NCI-H1105 (cell line): ENCODE results near the gene DOC2A.
A peak's percentile ranks its signal among the peaks of the same experiment; 100 is the strongest.
"Not testable (repeated sequence)": the region's sequence is repeated elsewhere in the genome, so short reads cannot be mapped to it uniquely, and the experiment has no call there.

ENCODE experiments used
- DNase-seq: peaks from one replicate; lab custom pipeline; 2025; lab: John Stamatoyannopoulos, UW

The DOC2A gene

DNA sequence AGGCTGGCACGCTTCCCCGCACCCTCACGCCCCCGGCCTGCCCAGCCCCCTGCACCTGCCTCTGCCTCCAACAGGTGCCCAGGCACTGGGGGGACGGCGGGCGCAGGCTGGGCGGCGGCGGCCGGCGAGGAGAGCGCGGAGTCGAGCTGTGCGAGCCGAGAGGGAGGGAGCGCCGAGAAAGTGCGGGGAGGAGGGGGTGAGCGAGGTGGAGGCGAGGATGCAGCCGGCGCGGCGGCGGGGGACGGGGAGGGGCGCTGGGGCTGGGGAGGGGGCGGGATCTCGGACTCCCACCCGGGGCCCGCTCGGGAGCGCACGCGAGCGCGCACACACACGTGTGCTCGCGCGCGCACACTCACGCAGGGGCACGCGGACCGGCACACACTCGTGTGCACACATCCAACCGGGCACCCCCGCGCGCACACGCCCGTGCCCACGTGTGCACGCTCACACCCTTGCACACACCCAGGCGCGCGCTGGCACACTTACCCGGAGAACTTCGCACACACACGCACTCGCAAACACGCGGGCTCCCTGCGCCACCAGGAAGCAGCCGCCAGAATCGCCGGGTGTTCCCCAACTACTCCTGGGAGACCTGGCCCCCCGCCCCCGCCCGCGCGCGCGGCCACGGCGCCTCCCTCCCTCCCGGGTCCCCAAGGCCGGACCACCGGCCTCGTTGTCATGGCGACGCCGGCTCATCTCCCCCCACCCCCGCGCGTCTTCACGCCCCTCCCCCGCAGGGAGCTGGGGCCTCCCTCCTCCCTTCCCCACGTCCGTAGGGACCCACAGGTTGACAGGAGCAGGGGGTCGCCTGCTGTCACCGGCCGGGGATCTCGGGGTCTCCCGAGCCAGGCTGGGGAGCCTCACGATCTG is at the start of gene DOC2A:
TSS of gene DOC2A (minus strand) at position 184 of the 870 bp plus-strand sequence. CDS start 805 bp downstream, outside the sequence.
- peak; percentile 42 for DNase-seq

DNA sequence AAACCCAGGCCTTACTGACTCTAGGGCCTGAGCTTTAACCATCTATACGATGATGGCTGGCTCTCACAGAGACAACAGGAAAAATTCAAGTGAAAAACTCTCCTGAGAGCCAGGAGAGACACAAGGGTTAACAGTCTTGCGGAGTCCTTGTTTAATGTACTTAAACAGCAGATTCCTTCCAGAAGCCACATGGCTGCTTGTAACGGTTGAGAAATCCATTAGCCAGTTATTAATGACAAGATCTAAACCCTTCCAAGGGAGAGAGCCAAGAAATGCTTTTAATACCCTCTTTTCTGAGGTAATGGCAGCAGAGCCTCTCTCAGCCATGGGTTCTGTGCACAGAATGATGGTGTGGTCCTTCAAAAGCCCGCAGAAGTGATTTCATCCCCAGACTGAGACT is 49.5 kb upstream of the DOC2A start:
- no peak for DNase-seq

DNA sequence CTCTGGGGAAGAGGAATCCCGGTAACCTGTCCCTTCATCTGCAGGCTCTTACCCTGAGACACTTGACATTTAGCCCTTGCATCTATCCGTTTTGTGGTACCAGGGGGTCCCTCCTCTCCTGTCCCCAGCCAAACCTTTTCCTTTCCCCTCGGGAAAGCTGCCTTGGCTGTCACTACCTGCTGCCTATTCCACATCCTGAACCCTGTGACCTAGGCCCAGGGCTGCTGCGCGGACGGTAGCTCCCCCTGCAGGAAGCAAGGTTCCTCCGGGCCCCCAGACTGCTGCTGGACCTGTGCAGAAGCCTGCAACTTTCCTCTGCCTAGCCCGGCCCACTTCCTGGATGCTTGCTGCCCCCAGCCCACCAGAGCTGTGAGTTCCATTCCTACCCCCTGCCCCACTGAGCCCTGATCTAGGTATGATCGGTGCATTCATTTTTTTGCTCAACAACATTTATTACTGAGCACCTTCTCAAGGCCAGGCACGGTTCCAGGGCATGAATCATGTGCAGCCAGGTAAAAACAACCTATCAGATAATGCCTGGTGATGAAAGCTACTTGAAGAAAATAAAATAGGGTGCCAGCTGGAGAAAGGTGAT is 44.2 kb upstream of the DOC2A start:
- no peak for DNase-seq

DNA sequence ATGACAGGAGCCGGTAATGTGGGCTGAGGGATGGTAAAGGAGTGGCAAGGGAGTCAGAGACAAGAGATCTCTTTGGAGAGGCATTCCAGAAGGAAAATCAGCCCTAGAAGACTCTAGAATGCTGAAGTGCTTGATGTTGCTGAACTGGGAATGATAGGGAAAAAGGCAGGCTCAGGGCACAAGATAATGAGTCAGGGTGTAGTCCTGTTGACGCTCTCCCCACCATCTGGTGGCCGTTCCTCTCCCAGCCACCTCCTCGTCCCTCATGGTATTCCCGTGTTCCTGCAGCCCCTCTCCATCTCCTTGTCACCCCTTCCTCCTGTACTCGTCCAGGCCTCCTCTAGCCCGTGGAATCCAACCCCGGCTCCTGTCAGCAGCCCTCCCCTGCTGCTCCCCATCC is 43.6 kb upstream of the DOC2A start:
- DNase-seq, result no peak

DNA sequence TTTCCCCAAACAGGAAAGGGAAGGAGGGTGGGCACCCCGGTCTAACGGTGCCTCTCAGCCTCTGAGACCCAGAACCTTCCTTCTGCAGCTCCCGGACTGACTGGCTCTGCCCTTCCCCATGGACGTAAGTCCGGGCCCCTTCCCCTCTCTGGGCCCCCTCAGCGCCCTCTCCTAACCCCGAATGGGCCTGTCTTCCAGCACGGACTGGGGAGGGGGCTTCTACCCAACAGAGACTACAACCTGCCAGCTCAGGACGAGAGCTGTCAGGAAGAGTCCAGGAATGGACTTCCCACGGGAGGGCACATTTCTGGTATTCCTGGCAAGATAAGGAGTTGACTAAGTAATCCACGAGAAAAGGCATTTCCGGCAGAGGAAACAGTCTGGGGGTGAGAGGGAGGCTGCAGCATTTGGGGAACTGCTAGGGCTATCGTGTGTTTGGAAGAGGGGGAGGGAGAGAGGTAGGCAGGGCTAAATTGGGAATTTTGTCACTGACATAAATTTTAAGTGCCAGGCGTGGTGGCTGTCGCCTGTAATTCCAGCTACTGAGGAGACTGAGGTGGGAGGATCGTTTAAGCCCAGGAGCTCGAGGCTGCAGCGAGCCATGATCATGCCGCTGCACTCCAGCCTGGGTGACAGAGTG is 42.7 kb upstream of the DOC2A start:
- no peak for DNase-seq

DNA sequence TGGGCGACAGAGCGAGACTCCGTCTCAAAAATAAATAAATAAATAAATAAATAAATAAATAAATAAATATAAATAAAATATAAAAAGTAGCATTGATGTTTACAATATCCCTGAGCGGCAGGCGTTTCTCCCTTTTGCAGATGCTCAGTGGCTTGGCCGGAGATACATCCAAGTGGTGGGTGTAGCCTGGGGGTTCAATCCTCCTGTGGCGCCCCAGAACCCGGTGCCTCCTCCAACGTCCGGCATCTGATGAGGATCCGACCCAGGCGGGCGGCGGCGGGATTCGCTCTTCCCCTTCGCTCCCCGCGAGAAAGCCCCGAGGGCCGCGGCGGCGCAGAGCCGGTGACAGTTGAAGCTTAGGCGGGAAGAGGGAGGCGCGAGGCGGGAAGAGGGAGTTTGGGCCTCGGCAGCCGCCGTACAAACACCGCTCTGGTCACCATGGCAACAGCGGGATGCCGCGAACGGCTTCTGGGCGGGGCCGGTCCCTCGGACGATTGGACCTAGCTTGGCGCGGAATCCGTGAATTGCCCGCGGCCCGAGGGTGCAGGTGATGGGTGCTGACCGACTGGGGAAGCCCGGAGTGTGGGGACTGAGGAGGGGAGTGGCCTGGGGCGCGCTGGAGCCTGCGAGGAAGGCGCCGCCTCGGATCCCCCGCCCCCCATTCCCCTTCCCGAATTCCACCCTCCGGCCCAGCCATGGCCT is 42.0 kb upstream of the DOC2A start:
- peak; percentile 93 for DNase-seq

DNA sequence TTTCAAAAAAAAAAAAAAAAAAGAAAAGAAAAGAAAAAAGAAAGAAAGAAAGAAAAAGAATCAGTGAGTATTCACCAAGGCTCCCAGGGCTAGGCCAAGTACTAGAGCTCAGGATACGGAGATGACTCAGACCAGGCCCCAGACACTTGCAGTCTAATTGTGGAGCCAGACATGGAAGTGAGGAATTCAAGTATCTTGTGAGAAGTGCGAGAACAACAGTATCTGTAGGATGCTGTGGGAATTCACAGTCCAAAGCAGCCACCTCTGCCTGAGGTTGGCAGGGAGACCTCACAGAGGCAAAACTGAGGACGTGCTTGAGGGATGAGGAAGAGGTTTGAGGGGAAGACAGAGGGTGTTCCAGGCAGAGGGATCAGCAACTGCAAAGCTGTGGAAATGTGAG is 40.7 kb upstream of the DOC2A start:
- no peak for DNase-seq

DNA sequence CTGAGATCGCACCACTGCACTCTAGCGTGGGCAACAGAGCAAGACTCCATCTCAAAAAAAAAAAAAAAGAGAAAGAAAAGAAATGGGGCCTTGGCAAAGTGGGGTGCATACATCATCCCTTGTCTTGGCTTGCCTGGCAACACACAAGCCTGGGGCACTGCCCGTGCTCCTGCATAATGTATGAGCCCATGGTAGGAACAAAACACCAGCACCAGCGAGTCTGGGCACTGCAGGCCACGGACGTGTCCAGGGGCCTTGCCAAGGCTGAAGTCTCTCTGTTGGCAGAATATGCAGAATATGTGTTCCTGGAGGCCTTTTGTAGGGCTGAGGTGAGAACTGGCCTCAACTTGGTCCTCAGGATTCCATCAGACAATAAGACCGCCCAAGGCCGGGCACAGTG is 39.0 kb upstream of the DOC2A start:
- DNase-seq, result no peak

DNA sequence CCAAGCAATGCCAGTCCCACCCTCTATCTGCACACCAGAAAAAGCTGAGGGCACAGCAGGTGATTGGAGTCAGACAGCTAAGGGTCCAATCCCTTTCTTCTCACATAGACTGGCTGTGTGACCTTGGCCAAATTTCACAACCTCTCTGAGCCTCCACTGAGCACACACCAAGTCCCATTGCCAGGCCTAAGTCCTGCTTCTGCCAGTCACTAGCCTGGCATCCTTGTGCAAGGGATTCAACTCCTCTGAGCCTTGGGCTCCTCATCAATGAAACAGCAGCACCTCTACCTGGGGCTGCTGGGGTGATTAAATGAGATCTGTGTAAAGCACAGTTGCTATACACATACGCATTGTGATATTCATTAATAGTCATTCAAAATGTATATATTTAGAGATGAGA is 35.8 kb upstream of the DOC2A start:
- DNase-seq, result no peak

DNA sequence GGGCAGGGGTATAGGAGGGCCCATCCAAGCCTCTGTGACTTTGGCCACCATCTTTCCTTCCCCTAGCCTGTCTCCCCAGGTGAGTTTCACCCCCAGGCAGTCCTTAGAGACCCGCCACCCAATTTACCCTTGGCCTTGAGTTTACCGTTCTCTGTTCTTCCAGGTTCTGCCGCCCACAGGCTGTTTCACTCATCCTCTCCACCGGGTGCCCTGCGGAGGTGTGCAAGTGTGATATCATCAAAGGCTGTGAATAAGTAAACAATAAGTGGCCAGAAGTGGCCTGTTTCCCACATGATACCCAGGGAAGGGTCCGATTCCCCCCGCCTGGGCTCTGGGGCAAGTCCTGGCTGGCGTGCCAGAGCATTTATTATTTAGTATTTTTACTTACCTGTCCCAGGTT is 35.4 kb upstream of the DOC2A start:
- DNase-seq, result no peak

DNA sequence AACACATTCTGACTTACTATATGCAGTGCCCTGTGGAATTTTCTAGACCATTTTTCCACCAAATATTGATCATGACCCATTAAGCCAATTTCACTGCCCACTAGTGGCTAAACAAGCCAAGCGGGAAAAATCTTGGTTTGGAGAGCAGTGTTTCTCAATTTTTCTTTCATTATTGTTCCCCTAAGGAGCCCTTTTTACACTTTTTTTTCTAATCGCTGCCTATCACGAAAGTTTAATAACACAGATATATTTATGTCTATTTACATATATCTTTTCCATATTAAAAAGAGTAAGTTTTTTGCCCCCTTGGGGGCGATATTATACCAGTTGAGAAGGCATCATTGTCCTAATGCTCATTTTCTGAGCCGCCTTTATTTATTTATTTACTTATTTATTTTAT is 31.0 kb upstream of the DOC2A start:
- no peak for DNase-seq

DNA sequence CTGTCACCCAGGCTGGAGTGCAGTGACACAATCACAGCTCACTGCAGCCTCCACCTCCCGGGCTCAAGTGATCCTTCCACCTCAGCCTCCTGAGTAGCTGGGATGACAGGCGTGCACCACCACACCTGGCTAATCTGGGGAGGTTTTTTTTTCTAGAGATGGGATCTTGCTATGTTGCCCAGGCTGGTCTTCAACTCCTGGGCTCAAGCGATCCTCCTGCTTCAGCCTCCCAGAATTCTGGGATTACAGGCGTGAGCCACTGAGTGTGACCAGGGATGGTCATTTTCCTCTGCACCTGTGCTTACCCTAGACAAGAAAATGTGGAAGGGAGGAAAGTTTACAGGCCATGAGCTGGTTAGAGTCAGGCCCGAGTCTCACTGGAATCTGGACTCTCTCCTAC is 29.9 kb upstream of the DOC2A start:
- DNase-seq, result not testable (repeated sequence)

DNA sequence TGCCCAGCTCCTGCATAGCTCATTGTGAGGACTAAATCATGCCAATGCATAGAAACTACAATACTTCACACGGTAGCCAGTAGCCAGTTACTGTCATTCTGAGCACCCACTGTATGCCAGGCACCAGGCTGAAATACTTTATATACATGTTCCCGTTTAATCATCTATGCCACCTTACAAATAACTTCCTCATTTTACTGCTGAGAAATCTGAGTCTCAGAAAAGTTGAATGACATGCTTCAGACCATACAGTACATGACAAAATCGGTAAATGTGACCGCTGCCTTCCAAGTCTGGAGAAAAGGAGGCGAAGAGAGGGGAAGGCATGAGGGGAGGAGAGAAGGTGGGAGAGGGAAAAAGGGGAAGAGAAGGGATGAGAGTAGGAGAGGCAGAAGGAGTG is 29.4 kb upstream of the DOC2A start:
- DNase-seq, result no peak

DNA sequence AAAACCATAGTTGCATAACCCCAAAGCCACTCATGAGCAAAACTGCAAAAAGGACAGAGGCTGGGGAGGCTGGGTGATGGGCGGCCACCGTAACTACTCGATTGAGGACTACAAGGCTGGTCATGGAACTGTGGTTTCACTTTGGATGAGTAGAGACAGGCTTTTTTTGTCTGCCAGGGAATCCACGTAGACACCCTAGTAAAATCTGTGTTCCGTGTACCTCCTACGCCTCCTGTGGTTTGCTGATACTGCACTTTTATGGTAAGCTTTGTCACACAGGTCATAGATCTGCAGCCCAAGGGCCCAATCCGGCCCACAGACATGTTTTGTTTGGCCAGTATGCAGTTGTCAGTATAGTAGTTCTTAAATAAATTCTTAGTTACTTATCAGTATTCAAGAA is 22.4 kb upstream of the DOC2A start:
- no peak for DNase-seq

DNA sequence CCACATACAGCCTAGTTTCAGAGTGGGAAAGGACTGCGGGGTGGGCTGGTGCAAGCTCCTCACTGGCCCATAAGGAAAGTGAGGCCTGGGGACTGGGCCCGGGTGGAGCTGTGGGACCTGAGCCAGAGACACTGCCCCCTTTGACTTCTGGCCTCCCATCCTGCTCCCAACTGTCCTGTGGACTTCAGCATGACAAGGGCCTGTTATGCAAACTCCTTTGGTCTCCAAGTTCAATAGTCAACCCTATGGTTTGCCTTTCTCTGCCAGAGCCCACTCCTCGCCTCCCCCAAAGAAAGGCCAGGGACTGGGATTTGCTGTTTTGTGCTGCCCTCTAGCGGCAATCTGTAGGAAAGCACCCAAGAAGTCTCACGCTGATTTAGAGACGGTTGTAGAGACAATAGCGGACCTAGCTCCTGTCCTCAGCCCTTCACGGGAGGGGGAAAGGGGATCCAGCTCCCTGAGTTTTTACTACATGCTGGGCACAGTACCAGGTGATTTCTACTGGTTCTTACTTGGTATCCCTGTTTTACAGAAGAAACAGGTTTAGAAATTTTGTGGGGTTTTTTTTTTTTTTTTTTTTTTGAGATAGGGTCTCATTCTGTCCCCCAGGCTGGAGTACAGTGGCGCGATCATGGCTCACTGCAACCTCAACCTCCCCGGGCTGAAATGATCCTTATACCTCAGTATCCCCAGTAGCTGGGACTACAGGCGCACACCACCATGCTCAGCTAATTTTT is 21.4 kb upstream of the DOC2A start:
- peak; percentile 65 for DNase-seq

DNA sequence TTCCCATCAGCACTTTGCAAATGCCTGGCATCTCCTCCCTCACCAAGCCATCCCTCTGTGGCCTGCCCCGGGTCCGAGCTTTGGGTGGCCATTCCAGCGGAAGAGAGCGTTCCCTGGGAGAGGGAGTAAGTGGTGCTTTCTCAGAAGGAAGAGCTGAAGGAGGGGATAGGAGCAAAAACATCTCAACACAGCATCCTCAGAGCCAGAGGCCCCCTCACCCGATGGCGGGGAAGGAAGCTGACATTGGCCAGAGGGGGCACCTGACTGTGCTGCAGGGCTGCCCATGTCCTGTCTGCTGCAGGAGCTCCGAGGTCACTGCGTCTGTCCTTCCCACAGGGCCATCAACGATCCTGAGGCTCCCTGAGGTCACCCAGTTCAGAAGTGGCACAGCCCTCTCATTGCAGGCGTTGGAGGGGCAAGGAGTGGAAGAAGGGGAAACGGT is 20.7 kb upstream of the DOC2A start:
- DNase-seq, result no peak

DNA sequence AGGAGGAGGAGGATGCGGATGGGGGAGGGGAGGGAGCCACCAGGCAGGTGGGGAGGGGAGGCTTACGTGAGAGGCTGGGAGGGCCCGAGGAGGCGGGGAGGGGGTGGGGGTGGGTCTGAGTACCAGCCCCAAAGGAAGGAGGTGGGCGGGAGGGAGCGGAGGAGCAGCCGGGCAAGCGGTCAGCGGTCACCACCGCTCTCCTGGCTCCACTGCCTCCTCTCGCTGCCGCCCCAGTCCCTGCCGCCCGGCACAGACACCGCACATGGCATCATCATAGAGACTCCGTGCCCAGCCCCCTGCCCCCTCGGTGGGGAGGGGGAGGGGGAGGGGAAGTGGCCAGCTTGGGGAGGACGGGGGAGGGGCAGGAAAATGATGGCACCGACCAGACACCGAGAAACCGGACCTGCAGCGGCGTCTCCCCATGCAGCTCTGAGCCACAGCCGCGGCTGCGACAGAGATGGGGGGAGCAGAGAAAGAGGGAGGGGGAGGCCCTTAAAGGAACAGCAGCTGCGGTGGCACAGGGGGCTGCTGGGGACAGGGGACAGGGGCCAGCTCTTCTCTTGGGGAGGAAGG is 20.1 kb upstream of the DOC2A start, which contains the start of gene TLCD3B:
TSS of gene TLCD3B (minus strand) at position 431 of the 573 bp plus-strand sequence. CDS start 744 bp downstream, outside the sequence.
- DNase-seq, result peak; percentile 34

DNA sequence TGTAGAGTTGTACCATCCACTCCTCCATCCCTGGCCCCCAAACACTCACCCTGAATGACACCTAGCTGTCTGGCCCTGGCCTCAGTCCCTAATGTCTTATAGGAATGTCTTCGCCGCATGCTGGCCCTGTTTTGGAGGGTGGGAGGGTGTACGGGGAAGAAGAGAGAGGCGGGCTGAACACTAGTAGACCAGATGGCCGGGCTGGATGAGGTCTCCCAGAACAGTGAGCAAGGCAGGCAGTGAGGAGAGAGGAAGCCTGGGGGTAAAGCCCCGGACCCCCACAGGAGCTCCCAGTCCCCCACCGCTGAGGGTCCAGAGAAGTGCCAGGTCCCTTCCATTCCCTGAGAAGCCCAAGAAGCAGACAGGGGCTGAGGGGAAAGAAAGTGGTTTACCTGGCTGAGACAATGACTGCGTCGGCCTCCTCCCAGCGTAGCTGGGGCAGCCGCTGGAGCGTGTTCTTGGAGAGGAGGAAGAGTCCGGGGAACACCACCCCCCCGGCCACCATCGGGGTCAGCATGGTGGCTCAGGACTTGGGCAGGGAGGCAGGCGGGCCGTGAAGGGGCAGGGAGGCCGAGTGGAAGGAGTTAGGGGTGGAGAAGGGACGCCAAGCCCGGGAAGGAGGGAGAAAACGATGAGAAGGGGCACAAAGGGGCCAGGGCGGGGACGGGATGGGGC is 19.3 kb upstream of the DOC2A start:
- DNase-seq, result no peak

DNA sequence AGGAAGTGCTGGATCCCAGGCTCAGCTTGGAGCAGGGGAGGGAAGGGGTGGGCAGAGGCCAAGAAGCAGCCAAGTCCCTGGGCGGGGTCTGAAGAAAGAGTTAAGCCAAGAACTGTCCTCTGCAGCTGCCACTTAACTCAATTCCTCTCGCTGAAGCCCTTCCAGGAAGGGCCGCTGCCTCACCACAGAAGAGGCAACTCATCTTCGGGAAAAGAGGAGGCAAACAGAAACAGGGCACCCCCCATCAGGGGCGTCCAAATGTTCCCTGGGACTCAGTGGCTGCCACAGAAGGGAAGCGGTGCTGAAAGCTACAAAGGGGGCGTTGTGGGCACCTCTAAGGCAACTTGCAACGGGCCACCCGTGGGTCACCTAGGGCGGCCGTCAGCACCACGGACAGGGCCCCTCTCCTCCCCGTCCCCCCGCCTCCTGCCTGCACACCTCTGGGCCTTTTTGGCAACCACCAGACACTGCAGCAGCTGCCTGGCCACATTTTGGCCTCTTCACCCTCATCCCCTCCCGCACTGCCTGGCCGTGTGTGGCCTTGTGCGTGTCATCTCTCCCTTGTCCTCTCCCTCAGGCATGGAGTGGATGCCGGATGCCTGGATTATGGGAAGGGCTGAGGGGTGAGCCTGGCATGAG is 17.7 kb upstream of the DOC2A start:
- no peak for DNase-seq
